NCI-H446 (cell line): ENCODE results near the gene KLHL29.

Experiments used
- DNase-seq, 2 experiments: peaks; one replicate each; lab custom pipeline; 2025; lab: John Stamatoyannopoulos, UW

KLHL29 gene

DNA sequence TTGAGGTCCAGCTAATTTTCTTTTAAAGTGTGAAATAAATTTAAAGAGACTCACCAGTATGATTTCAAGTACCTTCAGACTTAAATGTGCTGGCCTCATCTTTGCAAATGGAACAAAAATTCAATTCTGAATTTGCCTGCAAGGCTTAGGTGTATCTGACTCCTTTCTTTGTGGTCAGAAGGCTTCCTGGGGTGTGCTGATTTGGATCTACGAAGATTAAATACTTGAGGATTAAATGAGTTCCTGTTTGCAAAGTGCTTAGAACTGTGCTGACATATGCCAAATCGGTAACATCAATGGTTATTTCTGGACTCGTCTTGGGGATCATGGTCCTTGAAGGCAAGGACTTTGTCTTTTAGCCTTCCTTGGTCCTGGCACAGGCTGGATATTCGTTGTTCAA lies 9.7 kb downstream of the KLHL29 start:
- no peak for DNase-seq

DNA sequence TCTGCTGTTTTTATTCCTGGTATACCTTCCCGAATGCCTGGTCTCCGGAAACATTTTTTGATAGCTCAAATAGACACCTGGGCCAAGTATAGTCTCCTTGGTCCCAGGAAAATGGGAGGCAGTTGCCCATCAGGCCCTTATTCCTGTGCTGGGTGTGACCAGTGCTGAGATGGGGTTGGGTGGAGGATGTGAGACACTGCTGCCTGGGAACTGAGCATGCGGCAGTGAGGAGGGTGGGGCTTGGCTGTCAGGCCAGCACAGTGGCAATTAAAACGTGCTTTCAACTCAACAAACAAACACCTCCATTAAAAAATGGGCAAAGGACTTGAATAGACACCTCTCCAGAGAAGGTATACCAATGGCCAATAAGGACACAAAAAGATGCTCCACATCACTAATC lies 12.5 kb downstream of the KLHL29 start:
- DNase-seq = no peak

DNA sequence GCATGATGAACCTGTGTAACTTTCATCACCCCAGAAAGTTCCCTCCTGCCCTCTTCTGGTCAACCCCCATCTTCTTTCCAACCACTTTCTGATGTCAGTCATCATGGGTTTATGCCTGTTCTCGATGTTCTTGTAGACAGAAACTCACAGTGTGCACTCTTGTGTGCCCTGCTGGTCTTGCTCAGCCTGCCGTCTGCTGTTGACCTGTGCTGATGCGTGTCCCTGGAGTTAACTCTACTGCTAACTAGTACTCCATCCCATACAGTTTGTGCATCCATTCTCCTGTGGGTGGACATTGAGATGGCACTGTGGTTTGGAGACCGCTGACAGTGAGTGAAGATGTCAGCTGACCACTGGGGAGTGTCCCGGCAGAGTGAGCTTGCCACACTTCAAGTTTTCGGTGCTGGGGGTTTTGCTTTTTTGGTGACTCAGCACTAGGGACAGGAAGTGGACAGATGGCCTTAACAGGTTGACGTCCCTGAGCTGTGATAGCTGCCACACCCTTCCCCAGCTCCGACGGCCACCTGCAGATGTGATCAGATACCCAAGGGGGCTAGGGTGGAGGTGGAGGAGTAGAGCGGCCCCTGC lies 14.8 kb downstream of the KLHL29 start:
- DNase-seq = no peak

DNA sequence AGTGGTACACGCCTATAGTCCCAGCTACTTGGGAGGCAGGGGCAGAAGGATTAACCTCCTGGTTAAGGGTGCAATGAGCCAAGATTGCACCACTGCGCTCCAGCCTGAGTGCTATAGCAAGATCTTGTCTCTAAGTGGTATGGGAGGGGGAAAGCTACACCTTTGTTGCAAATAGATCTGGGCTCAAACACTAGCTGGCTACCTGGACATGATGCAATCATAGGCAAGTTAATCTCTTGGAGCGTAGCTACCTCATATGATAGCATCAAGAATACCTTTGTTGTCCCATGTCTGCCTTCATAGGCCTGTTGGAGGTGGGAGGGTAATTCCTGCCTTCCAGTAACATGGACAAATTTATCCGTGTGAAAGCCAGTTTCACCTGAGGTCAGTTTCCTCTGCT lies 15.7 kb downstream of the KLHL29 start:
- no peak for DNase-seq

DNA sequence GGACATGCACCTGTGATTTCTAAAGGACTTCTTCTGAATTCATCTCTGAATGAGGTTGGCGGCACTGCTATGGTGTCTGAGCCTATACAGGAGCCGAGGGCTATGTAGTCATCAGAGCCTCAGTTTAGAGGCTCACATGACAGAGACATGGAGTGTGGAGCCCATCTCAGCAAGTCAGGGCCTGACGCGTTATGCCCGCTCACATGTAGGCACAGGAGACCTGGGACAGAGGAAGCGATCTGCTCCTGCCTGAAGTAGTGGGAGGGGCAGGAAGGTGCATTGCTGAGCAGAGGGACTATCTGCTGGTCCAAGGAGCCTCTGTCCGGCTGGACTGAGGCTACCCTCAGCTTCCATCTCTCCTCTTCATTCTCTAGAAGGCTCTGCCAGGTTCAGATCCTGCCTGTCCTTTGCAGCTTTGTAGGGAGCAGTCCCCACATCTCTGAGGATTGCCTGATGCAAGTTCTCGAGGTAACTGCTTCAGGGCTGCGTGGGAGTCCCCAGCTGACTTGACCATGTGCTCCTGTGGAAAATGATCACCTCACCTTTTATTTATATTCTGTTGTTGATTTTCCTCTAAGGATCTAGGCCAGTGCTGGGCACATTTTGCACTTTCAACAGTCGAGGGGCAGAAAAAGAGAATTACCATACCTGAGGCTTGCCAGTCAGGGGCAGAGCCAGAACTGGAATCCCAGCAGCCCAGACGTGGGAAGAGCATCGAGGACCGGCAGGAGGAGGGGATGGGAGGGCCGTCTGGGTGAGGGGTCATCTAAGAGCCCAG lies 16.6 kb downstream of the KLHL29 start:
- no peak for DNase-seq

DNA sequence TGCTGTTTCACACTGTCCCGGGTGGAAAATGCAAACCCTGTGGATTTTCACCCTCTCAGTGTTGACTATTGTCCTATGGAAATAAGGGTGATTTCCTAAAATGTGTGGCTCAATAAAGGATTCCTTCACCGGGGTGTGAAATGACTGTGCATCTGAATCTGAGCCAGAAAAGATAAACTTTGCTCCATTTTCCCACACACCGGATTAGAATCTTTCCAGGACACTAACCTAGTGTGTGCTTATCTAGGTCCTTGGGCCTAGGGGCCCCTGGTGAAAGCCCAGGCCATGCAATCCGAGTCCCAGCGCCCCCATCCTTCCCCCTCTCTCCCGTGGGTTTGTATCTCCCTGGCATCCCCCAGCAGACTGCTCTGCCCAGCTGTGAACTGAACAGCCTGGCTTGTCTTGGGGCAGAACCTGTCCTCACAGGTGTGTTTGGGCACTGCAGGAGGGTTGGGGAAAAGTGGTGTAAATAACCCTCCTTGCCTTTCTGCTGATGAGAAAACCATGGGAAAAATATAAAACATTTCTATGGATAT lies 17.3 kb downstream of the KLHL29 start:
- DNase-seq = no peak

DNA sequence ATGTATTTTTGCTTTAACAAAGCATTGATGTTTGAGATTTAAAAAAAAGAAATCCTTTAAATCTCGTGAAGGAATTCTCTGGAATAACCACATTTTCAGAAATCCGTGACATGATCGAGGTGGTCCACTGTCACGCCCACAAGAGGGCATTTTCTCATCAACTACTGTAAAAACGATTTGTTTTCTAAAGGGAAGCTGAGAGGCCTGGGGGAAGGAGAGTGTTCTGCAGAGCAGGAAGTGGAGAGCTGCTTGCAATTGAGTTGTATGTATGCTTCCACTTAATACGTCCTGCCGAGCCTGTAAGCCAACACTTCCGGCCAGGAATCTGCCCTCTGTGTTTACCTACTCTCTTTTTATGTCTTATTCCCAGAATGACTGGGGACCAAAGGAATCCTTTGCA lies 19.4 kb downstream of the KLHL29 start:
- DNase-seq = peak in 1 of 2 experiments; percentile 51

DNA sequence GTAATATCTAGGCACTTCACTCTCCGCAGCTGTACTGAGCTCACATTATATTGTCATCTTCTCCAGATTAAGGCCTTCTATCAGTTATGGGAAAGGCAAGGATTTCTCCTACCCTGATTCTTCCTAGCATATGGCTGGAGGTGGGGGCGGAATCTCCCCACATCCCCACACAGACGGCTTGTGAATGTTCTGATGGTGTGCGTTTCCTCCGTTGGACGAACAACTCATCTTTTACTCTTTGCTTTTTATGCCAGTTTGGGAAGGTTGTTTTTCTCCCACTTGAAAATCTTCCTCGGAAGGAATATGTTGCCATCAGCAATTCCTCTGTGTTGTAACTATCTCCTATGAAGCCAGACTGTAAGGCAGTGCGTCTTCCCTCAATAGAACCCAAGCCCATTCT lies 24.3 kb downstream of the KLHL29 start:
- no peak for DNase-seq

DNA sequence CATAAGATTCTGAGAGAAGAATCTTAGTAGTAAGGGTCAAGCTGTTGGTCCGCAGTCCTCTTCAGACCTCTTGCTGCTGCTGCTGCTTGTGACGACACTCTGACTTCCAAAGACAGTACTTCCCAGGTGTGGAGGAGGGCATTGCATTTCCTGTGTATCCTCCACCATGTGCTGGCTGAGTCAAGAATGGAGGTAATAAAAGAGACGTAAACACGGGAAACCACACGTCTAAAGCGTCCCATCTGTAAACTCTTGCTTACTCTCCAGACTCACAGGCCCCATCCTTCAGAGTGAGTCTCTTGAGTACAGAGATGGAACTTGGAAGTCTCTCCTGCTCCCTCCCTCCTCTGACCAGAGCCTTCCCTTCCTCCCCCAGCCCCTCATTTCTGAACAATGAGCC lies 25.6 kb downstream of the KLHL29 start:
- no peak for DNase-seq

DNA sequence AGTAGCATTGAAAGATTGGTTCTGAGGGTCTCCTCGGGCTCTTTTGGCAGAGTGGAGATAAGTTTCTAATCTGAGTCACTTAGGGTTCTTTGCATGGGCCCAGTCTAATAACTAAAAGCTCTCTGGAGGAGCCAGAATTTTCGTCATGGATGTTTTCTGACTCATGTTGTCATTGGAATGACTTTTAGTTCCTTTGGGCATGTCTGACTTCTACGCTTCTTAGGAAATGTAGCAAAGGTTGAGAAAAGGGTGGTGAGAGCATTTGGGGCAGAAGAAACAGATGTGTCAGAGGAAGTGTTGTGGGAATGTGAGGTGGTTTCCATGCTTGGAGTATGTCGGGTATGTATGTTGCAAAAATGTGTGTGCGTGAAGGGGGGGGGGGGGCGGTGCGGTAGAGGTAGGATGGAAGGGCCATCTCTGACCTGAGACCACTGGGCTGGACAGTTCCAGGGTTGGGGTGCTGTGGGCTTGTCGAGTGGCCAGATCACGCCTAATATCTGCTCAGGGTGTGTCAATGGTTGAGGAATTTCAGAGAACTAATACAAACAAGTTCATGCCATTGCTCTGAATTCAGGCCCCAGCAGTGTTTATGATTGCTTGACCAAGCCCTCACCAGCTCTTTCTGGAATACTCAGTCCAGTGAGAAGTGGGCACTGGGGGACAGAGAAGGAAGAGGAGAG lies 26.9 kb downstream of the KLHL29 start:
- no peak for DNase-seq

DNA sequence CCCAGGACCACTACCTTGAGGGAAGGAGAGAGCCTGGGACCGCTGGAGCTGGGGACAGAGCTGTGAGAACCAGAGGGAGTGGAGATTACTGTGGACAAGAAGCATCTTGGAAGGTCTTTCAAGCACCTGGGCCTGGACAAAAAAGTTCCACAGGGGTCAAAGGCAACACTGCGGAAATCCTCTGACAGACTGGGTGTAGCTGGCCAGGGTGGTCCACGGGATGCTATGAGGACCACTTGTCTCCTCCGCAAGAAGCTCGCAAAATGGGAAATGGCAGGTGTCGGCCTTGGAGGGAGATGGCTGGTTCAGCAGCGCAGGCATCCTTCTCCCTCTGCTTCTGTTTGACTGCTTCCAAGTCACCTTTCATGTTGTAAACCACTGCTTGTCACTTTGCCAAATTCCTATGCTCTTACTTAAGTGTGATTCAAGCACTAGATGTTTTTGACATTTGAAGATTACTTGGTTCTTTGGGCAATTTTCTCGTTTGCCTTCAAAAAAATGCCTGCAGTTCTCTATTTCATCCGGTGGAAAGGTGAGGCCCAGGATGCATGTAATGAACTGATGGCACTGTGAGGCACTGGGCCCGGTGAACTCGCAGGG lies 27.7 kb downstream of the KLHL29 start:
- DNase-seq = no peak

DNA sequence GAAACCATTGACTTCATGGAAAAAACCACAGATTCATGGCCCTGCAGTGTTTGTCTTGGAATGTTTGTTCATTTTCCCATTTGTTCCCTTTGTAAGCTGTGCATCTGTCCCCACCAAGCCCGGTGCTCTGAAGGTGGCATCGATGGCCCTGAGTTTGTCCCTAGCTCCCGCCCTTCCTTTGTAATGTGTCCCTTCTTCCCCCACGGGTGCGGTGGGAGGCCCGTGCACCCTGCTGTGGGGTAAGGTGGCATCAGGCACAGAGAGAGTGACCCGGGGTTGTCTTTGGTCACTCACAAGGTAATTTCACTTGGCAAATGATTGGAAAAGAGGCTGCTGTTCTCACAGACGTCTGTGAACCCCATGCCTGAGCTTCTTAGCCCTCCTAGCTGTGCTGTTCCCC lies 28.7 kb downstream of the KLHL29 start:
- no peak for DNase-seq

DNA sequence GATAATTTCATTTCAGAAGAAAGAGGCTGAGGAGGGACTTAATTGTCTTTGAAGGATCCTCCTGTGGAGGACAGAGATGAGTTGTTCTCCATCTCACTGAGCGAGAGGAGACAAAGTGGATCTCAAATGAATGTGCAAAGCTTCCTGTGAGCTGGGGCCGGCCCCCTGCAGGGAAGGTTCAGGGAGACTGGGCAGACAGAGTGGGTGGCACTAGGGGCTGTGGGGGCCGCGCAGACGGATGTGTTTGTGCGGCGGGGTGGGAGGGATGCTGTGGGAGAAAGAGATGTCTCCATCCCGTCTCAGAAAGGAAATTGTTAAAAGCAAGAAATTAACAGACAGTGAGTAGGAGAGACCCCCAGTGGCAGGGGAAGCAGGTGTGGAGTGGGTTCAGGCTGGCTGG lies 29.1 kb downstream of the KLHL29 start:
- DNase-seq = no peak

DNA sequence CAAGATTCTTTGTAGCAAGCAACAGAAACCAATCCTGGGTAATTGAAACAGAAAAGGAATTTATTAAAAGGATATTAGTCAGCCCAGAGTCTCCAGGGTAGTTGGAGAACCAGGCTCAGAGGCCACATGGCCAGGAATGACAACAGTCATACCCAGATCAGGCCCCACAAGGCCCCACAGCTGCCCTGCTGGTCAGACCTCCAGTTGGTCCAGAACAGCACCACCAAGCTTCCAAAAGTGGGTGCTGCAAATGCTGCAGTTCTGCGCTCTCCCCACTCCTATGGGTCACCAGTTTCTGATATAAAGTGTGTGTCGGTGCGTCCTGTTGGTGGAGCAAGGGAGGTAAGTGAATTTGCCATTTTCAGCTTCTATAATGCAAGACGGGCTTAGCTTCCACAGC lies 29.9 kb downstream of the KLHL29 start:
- no peak for DNase-seq

DNA sequence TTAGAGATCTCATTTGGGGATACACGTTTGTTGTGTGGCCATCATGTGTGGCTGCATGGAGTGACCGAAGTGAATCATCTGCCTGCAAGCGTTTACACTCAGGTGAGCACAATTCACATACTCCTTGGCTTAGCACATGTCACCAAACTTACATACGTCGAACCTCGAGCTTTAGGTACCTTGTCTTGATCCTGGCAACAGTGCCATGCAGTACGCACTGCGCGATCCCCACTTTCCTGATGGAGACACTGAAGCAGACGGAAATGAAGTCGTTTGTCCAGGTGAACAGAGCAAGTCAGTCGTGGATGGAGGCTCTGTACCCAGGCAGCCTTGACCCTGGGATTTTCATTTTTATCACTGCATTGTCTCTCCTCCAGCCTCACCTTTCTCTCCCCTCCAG lies 32.3 kb downstream of the KLHL29 start:
- DNase-seq = no peak

DNA sequence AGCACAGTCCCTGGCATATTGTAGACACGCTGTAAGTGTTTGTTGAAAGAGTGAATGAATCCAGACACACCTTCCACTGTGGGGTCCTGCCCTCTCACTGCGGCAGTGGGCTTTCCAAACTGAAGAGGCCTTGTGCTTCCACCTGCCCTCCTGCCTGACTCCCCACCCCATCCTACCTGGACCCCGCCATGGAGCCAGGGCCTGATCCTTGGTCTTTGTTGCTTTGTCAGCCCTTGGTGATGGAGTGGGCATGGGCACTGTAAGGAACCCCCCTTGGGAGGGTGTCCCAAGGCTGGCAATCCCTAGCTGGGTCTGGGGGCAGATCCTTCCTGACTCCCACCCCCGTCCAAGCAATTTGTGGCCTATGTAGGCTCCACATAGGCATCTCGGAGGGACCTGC lies 33.1 kb downstream of the KLHL29 start:
- no peak for DNase-seq

DNA sequence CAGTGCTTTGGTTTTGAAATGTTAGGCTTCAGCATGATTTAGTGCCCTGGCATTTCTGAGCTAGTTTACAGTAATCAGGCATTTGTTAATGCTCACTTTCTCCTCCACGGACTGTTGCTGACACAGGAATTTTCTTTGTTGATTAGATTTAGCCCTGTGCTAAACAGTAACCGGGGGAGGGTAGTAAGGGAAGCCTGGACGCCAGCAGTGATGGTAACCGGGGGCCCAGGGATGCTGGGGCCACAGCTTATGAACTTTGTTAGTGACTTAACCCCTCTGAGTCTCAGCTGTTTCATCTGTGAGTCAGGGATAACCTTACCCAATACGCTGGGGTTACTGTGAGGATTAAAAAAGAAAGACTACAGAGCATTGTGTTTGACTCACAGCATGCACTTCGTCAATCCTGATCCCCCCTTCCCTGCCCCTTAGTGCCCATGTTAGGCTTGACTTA lies 33.5 kb downstream of the KLHL29 start:
- no peak for DNase-seq

DNA sequence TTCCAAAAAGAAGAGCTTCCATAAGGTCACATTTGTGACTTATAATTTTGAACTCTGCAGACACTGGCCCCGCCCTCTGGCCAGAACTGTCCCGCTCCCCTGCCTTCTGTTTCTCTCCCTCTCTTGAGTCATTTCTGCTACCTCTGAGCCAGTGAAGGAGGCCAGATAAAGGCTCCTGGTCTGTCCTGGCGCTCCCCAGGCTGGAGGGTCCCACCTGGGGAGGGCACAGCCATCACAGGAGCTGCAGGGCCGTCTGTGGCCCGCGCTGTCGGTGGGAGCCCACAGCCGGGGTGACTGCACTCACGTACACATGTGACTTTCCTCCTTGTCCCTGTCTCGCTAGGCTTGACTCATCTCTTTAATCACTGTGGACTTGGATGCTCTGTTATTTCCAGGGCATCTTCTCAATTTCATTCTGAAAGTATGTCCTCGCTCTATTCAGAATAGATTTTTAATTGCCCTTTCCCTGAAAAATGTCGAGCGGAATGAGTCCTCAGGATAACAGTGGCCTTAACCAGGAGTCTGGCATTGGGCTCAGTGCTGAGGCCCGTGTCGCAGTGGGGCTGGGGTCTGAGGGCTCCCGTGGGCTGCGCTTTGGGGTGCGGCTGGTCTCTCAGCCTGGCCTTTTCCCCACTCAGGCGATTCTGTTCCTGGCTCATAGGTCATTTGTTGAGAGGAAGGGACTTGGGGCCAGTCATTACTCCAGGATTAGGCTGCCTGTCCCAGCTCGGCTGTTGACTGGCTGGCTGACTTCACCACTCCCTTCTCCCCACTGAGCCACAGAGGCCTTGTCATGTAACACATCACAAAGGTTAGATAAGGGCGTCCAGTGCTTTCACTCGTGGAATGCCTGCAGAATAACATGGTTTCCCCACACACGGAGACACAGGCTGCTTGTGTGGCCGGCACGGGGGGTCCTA lies 34.5 kb downstream of the KLHL29 start:
- DNase-seq = no peak

DNA sequence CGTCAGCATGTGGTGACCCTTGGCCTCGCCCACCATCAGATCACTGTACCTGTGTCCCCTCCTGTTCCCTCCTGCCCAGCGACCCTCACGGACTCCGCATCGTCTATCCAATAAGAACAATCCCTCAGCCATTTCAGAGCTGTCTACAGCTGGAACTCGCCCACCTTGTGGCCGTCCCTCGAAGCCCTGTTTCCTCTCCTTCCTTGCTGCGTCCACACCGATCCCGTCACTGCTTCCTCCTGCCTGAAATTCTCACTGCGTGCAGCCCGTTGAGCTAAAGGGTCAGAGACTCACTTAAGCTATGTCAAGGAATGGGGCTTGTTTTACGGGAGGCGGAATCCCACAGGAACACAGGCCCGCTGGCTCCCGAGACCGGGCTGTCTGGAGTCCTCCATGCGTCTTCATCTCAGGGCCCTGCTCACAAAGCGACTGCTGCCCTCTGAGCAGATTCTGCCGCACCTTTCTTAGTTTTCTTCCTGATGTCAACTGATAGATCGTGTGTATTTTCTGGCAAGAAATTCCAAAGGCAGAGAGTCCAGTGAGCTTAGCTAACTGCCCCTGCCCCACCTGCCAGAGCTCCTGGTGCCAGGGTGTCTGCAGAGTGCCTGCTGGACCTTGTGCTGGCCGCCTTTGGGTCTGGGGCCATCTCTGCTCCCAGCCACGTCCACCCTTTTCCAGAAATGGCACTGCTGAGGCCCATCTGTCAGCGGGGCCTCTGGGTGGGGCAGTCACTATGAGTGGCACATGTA lies 35.3 kb downstream of the KLHL29 start:
- DNase-seq = no peak

DNA sequence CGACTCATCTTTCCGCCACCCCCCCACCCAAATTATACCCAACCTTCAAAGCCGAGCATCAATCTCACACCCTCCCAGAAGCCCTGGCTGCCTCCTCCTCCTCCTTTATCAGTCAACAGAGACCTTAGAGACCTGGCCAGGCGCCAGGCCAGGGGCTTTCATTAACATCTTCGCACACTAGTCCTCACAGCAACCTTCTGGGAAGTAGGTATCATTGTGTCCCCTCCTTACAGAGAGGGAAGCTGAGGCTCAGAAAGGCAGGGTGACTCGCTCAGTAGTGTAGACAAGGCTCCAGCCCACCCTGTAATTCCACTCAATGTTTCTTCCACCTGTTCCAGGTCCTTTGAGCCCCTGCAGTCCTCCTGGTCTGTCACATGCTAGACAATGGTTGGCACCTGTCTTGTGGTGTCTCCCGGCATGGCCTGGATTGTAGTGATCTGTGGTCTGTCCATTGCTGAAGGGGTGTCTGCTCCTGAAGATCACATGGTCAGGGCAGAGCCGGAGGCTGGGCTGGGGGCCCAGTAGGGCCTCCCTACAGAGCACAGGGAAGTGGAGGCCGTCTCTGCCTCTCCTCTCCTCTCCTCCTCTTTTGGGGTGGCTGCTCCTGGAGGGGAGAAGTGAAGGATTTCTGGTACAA lies 36.0 kb downstream of the KLHL29 start:
- no peak for DNase-seq
